ENCODE measurements around the gene DOCK3.

The DOCK3 gene

DNA sequence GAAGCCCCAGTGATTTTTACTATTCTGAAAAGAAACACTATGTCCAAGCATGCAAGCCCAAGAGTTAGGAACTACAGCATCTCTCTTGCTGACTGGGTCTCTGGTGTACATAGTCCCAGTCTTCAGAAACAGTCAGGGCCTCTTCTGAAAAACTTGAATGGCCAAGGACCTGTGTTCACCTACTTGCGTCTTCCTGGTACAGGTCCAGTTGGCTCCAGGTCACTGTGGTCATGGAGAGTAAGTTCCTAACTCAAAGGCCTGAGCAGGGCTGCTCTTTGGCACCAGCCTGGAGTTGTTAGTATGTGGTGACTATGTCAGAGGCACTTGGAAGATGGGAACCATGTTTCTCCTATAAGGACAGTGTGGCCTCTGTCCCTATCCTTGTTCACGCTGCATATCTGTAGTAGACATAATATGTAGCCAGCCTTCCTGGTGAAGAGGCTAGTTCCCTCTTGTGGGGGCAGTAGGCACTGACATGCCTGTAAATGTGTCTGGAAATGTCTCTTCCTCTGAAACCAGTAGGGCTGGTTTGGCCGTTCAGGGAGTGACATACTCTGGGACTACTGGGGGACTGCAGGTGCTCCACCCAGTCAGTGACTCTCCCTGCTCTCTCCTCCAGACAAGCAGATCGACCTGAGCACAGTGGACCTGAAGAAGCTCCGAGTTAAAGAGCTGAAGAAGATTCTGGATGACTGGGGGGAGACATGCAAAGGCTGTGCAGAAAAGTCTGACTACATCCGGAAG is 713.7 kb downstream of the DOCK3 start:
- TF ChIP-seq SPI1 (IDR thresholded peaks at IDR 0.05; ENCODE audit: borderline replicate concordance, low read depth): no peak
- TF ChIP-seq, protein P1, sequence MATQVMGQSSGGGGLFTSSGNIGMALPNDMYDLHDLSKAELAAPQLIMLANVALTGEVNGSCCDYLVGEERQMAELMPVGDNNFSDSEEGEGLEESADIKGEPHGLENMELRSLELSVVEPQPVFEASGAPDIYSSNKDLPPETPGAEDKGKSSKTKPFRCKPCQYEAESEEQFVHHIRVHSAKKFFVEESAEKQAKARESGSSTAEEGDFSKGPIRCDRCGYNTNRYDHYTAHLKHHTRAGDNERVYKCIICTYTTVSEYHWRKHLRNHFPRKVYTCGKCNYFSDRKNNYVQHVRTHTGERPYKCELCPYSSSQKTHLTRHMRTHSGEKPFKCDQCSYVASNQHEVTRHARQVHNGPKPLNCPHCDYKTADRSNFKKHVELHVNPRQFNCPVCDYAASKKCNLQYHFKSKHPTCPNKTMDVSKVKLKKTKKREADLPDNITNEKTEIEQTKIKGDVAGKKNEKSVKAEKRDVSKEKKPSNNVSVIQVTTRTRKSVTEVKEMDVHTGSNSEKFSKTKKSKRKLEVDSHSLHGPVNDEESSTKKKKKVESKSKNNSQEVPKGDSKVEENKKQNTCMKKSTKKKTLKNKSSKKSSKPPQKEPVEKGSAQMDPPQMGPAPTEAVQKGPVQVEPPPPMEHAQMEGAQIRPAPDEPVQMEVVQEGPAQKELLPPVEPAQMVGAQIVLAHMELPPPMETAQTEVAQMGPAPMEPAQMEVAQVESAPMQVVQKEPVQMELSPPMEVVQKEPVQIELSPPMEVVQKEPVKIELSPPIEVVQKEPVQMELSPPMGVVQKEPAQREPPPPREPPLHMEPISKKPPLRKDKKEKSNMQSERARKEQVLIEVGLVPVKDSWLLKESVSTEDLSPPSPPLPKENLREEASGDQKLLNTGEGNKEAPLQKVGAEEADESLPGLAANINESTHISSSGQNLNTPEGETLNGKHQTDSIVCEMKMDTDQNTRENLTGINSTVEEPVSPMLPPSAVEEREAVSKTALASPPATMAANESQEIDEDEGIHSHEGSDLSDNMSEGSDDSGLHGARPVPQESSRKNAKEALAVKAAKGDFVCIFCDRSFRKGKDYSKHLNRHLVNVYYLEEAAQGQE (IDR thresholded peaks at IDR 0.05; ENCODE audit: insufficient replicate concordance, low read depth): no peak
- TF ChIP-seq CTCF (IDR thresholded peaks at IDR 0.05; ENCODE audit: insufficient read depth, low read length): peak; percentile 25
- Histone ChIP-seq H3K27me3 (ENCODE audit: insufficient read depth, poor library complexity, severe bottlenecking) (no peaks in the 10 kb centered on the region), H3K4me3 (replicated peaks; ENCODE audit: insufficient read depth, low read length) (no peak overlapping the region), H3K27ac (replicated peaks) (no peak overlapping the region)
- DNase-seq (ENCODE audit: low read depth in 1 of 2, low spot score in 1 of 2): peak in 1 of 2 experiments; percentile 50

- H3K27me3 ChIP-seq (ENCODE audit: insufficient read depth, poor library complexity, severe bottlenecking): no peaks in the 10 kb centered on the region
- DNase-seq (ENCODE audit: low read depth in 1 of 2, low spot score in 1 of 2): peak in 1 of 2 experiments; percentile 61
- no peak overlapping the region for H3K27ac ChIP-seq (replicated peaks)
Observed at GRCh38 chr3:51389423-51390183, 714.9 kb downstream of the DOCK3 start.

More at GRCh38 chr3:51389423-51390183, 714.9 kb downstream of the DOCK3 start:
- no peak overlapping the region for H3K4me3 ChIP-seq (replicated peaks; ENCODE audit: insufficient read depth, low read length)
- TF ChIP-seq, protein P1 (IDR thresholded peaks at IDR 0.05; ENCODE audit: insufficient replicate concordance, low read depth): no peak
- TF ChIP-seq SPI1 (IDR thresholded peaks at IDR 0.05; ENCODE audit: borderline replicate concordance, low read depth): no peak
- TF ChIP-seq CTCF (IDR thresholded peaks at IDR 0.05; ENCODE audit: insufficient read depth, low read length): no peak
- TF ChIP-seq GABPA (IDR thresholded peaks at IDR 0.05; ENCODE audit: low read depth): no peak
- no peak; the same call in 1 of the 2 replicates for TF ChIP-seq POLR2AphosphoS5 (IDR thresholded peaks at IDR 0.05; ENCODE audit: low read depth)

All from HL-60 (cell line).